SK-MEL-5 (cell line): ENCODE results near the gene ARL13B. TPM values are rescaled to one million over a fixed set of nuclear protein-coding genes. Genes with fewer than 3 reads are reported as not detected.
"Not testable (repeated sequence)": the region's sequence is repeated elsewhere in the genome, so short reads cannot be mapped to it uniquely, and the experiment has no call there.

Experiments used
- DNase-seq: peaks from one replicate; pipeline ENCODE4 v3.0.0-alpha.2; 2016; ENCODE audit warnings: low read depth, low spot score
- in situ Hi-C: cut with HindIII; loops from 2 replicates; pipeline ENCODE4 v1.10.0; 2016; ENCODE audit warnings: low sequenced_read_pairs, high pct_unique_total_duplicates, low pct_unique_long_range_greater_than_20kb
- small RNA-seq, 2 experiments: library from RNA; depleted of rRNA; stranded (forward); fragments of <200 nt; gene quantifications; one replicate each; pipeline ENCODE3, GENCODE V24; 2014
- total RNA-seq: library from RNA; depleted of rRNA; stranded (reverse); fragments of >200 nt; shearing (Covaris generic); gene quantifications from 2 replicates; pipeline ENCODE4 v1.2.3, GENCODE V29; 2014; rRNA removed

The ARL13B gene
- total RNA-seq, 1 experiment from 2014 or later = 11.8 TPM

DNA sequence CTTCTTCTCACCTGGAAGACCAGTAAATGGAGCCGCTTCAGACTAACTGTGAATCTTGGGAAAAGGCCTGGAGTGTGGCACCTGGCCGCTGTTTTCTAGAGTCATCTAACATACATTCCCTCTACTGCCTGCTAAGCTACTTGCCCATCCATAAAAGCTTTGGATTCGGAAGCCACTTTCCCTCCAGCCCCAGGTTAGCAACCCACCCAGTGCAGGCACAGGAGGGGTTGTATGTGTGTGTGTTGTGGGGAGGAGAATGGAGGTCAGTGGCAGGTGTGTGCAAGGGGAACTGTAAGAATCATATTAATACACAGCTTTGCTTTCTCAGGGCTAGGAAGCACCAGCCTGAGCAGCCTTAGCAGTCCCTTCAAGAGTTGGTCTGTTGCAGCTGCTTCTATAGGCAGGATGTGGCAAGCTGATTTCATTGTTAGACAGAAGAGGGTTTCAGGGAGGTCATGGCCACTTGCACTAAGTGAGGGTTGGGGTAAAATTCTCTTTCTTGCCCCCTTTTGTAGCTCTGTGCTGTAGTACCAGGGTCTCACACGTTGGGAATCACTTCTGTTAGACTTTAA lies 91.8 kb downstream of the ARL13B start:
- no peak for DNase-seq
- in situ Hi-C loops = no loop called here

DNA sequence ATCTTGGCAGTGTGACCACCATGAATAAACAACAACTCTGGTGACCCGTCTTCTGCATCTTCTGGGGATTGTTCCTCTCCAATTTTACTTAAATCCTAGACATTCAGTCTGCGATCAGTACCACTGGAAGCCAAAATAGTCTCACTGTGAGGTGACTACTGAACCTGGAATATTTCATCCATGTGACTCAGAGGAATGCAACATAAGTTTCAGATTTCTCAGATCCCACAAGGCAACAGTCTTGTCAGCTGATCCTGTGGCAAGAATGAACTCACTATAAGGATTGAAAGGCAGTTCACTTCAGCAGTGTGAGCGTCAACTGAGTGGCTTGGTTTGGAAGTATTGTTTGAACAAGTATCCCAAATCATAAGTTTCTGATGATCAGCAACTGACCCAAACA lies 96.1 kb downstream of the ARL13B start:
- in situ Hi-C loops = no loop called here
- DNase-seq = peak; percentile 38

DNA sequence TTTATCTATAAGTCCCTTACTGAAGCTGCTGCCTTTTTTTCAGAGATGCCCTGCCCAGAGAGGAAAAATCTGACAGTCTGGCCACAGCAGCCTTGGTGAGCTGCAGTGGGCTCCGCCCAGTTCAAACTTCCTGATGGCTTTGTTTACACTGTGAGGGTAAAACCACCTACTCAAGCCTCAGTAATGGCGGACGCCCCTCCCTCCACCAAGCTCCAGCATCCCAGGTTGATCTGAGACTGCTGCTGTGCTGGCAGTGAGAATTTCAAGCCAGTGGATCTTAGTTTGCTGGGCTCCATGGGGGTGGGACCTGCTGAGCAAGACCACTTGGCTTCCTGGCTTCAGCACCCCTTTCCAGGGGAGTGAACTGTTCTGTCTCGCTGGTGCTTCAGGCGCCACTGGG lies 100.6 kb downstream of the ARL13B start:
- DNase-seq, in situ Hi-C loops: not testable (repeated sequence)

DNA sequence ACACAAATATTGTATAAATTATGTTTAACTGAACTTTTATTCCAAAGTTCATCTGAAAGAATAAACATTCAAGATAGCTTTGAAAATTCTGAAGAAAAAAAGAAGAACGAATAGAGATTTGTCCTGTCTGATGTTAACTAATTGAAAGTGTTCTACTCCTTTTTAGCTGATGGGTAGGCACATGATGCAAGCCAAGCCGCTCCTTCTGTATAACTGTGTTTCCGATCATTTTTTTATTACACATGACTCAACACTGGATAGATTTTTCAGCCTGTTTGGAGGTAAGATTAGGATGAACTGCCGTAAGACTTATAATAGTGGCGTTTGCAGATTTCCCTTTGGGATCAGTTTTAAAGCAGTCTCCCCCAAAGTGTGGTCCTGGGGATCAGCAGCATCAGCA lies 101.9 kb downstream of the ARL13B start:
- no peak for DNase-seq
- in situ Hi-C loops = no loop called here

DNA sequence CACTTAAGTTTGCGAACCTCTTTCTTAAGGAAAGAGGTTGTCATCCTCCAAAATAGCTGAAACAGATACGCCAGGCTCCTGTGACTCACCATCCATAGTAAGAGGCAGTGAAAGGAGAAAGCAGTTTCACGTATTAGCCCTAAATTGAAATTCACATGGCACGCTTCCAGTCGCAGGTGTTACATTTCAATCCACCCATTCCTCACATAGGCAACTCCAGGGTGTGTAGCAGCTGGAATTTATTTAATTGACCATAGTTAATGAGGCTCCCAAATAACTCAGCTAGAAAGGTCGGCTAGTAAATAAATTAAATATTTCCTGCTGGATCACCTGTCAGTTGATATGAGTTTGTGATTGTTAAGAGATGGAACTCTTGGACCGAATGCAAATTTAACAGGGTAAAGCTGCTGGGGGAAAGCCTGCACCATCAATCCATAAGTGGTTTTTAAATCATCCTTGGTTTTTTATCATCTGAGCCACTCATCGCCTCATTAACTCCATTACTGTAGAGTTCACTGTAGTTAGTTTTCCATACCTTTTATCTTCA lies 102.5 kb downstream of the ARL13B start:
- DNase-seq = no peak
- in situ Hi-C loops = no loop called here

DNA sequence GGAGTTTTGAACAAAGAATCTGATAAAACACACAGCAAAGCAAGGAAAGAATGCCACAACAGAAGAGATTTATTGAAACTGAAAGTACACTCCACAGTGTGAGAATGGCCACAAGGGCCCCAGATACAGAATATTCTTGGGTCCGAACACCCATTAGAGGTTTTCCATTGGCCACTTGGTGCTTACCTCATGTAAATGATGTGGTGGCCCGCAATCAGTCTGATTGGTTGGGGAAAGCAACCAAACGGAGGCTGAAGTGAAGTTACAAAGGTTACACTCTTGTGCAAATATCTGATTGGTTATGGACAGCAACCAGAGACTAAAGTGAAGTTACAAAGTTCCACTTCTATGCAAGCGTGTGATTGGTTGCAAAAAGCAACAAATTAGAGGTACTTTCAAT lies 103.3 kb downstream of the ARL13B start:
- peak; percentile 60 for DNase-seq
- in situ Hi-C loops = no loop called here

DNA sequence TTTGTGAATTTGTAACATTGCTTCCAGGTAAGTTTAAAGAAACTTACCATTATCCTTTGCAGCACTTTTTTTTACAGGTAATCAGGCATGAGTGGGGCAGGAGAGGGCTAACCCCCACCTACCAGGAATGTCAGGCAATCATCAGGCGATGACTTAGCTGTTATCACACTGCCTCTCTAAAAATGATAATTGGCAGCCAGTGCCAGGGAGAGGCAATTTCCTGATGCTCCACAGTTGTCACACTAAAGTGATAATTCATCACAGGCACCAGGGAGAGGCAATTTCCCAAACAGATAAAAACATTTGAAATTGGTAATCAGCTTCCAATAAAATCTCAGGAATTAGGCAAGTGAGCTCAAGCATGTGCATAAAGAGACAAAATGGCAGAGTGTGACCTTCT lies 109.2 kb downstream of the ARL13B start:
- DNase-seq = no peak
- in situ Hi-C loops = no loop called here

DNA sequence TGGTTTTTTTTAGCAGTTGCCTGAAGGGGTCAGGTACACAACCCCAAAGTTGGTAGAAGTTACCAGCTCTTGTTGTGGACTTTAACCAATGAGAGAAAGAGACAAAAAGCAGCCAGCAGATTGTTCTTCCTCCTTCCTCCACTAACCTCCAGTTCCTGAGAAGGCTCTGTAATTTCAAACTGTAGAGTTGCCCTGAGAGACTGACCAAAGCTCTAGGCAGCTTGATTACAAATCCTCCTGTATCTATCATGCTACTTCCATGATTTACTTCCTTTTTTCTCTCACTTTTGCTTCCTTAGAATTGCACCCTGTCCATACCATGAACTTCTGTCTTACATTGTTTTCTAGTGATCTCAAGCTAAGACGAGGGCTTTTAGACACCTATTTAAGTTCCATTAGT lies 112.1 kb downstream of the ARL13B start:
- DNase-seq = no peak
- in situ Hi-C loops = no loop called here

DNA sequence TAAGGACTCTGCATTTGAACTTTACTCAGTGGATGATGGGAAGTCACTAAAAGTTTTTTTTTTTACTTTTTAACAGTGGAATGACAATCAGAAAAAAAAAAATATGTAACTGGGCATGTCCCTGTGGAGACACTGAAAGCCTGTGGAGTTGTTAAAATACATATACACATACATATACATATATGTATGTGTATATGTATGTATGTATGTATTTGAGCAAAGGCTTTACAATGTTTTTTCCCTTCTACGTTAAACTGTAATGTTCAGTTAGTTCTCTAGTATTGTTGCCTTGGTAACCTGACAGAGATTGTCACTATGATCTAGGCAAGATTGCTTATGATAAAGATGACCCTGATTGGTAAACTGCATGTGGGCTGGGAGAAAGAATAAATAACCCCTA lies 113.2 kb downstream of the ARL13B start:
- no peak for DNase-seq

DNA sequence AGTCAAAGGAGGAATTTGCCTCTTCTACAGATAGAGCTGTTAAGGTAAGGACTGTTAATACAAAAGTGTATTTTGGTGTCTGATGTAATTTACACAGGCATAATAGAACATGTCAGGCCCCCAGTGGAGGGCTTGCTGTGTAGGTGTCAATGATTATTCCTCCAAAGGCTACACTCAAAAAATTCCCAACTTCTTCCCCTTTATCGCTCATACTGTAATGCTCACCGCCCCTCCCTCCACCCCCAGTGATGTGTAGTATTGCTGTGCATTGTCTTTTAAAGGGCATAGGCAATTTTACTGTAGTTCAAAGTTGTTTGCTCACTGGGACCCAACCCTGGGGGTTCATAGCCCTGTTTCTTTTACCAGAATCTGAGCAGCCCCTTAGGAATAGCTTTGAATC lies 115.2 kb downstream of the ARL13B start:
- no peak for DNase-seq
- in situ Hi-C loops = no loop called here

More for the DNA sequence above, 113.2 kb downstream of the ARL13B start:
- in situ Hi-C loops = no loop called here

DNA sequence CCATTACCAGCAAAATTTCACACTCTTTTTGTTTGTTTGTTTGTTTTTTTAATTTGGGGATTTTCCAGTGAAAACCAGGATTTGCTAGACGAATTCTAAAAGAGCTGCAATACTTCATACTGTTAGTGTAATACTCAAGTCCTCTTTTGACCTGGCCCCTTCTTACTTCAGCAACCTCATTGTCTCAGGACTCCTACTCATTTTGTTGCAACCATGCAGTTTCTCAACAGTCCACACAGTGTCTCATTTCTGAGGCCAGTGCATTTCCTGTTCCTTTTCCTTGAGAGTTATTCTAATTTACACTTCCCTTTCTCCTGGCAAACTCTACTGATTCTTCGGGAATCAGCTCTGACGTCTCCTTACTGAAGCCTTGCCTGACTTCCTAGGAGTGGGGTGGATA lies 118.5 kb downstream of the ARL13B start:
- in situ Hi-C loops = no loop called here
- DNase-seq = peak; percentile 53

DNA sequence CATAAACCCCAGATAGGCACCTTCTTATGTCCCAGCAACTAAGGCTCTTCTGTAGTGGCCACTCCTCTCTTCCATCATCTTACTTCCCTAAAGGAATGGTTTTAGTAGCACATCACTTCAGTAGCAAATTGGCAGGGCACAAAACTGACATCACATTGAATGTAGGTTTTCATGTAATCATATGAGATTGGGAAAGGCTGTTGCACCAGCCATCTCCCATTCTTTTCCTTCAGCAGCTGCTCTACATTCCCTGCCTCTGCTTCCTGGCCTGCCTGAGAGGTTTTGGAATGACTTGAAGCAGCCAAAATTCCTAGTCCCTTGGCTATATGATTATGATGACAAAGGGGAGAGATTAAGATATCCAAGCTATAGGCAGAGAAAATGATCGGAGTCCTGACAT lies 119.4 kb downstream of the ARL13B start:
- in situ Hi-C loops = no loop called here
- DNase-seq = no peak

DNA sequence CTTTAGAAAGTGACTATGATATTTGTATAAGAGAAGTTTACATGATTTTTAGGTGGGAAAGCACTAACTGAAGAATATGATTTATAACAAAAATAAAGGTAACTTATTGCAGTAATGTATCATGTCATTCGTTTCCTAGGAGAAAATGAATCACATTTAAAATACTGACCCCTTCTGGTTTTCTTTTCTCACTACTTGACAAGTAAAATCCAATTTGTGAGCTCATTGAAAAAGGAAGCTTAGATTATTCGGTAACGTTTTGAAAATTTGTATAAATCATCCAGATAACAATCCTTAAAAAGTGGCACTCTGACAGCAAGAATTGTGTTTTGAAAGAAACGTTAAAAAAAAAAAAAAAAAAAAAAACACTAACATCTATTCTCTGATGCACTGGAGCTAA lies 121.9 kb downstream of the ARL13B start:
- in situ Hi-C loops = no loop called here
- peak; percentile 51 for DNase-seq

Small RNAs within 50 kb of the gene (small RNA-seq; reads per million reads assigned to genes)
- gene RF00019 = 0 reads per million in 2 experiments
- 0 reads per million in 2 experiments for gene RNU6-511P

Other genes starting within 250 kb of the ARL13B start
- 242 and 248 TPM in 2 replicates for gene PROS1, start 6.3 kb upstream of the ARL13B start, total RNA-seq
- not detected in 2 replicates for gene STX19, start 48.4 kb downstream of the ARL13B start, total RNA-seq
- 7.6 and 8.7 TPM in 2 replicates for gene DHFR2, start 82.8 kb downstream of the ARL13B start, total RNA-seq
- gene NSUN3, start 82.9 kb downstream of the ARL13B start, total RNA-seq = 13.1 and 13.5 TPM in 2 replicates